Spleen (tissue), 11 donors: ENCODE data around the gene CALY. TPM values are rescaled to one million over a fixed set of nuclear protein-coding genes. Genes with fewer than 3 reads are reported as not detected.
A peak's percentile ranks its signal among the peaks of the same experiment; 100 is the strongest.

ENCODE experiments used
- DNase-seq: peaks from one replicate; pipeline ENCODE4 v3.0.0-alpha.2; 2020
- H3K27ac ChIP-seq, 8 donors: fragments of 200-600 bp; sonication (generic) in 7 of 8; 1 replicate in 4 of 8; 2 replicates in 4 of 8; pipeline versions ENCODE4 v1.5.0 to v1.8.0; 2016 to 2021; ENCODE audit warnings: inconsistent platforms in 4 of 8, mild to moderate bottlenecking in 4 of 8, moderate library complexity in 1 of 8
- H3K27me3 ChIP-seq, 7 donors: fragments of 200-600 bp; sonication (generic) in 6 of 7; replicated peaks in 1 of 7; 1 replicate in 4 of 7; 2 replicates in 3 of 7; pipeline versions ENCODE4 v1.5.0 to v1.8.0; 2016 to 2021; ENCODE audit warnings: inconsistent platforms in 3 of 7, mild to moderate bottlenecking in 1 of 7
- H3K36me3 ChIP-seq, 6 donors: fragments of 200-600 bp; sonication (generic) in 5 of 6; 1 replicate in 4 of 6; 2 replicates in 2 of 6; pipeline versions ENCODE4 v1.5.0 to v1.8.0; 2016 to 2021; ENCODE audit warnings: inconsistent platforms in 2 of 6
- H3K4me1 ChIP-seq, 6 donors: fragments of 200-600 bp; sonication (generic) in 5 of 6; 1 replicate in 3 of 6; 2 replicates in 3 of 6; pipeline versions ENCODE4 v1.5.0 to v1.8.0; 2016 to 2021; ENCODE audit warnings: inconsistent platforms in 3 of 6
- H3K4me3 ChIP-seq, 8 donors: fragments of 200-600 bp; sonication (generic) in 7 of 8; 1 replicate in 4 of 8; 2 replicates in 4 of 8; pipeline versions ENCODE4 v1.5.0 to v1.8.0; 2016 to 2021; ENCODE audit warnings: inconsistent platforms in 4 of 8, mild to moderate bottlenecking in 4 of 8, moderate library complexity in 2 of 8
- H3K9me3 ChIP-seq, 8 donors: fragments of 200-600 bp; sonication (generic) in 7 of 8; 1 replicate in 4 of 8; 2 replicates in 4 of 8; pipeline versions ENCODE4 v1.5.0 to v1.8.0; 2016 to 2021; ENCODE audit warnings: inconsistent platforms in 4 of 8
- POLR2A ChIP-seq, 3 donors: fragments of 450-650 bp; IDR thresholded peaks; one replicate each; pipeline ENCODE4 v1.5.1; 2017; ENCODE audit warnings: antibody characterized with exemption in 3 of 3, mild to moderate bottlenecking in 1 of 3
- POLR2AphosphoS5 ChIP-seq, 3 donors: sonication (generic); formaldehyde crosslinking; IDR thresholded peaks; one replicate each; pipeline ENCODE4 v1.5.1; 2017; ENCODE audit warnings: antibody characterized with exemption in 3 of 3
- WGBS, 5 donors: extraction: QIAGEN DNeasy Blood & Tissue Kit in 3 of 5; methylation state at CpG; one replicate each; pipeline versions ENCODE4 v1.1.5 to v1.1.7; 2013 to 2018; 5-methylcytosine and 5-hydroxymethylcytosine counted together
- intact Hi-C: fragments of 100-400 bp; cut with DNase I; formaldehyde crosslinking; loops from one replicate; pipeline ENCODE4 v1.15.0; 2023; ENCODE audit warnings: low total_unique reads
- polyA plus RNA-seq, 3 donors: library from polyadenylated mRNA; stranded (reverse); fragments of 200-250 nt; gene quantifications; one replicate each; pipeline ENCODE4 v1.2.1, GENCODE V29; 2013
- total RNA-seq, 7 donors: library from RNA; depleted of rRNA in 3 of 7; stranded (reverse); fragments of >200 nt in 3 of 7; fragmentation: NEBNext Ultra II Directional in 4 of 7; extraction: Animal tissue kit (Norgen Biotek cat#: 25700) in 4 of 7; gene quantifications; one replicate each; pipeline versions ENCODE4 v1.1.0 to v1.2.1, GENCODE V29; 2016 to 2021
- TF ChIP-seq, protein P1 (sequence below), 11 experiments: fragments of 200-600 bp in 7 of 11; fragments of 450-650 bp in 4 of 11; sonication (generic) in 4 of 11; IDR thresholded peaks in 8 of 11; conservative IDR thresholded peaks in 3 of 11; 1 replicate in 7 of 11; 2 replicates in 4 of 11; pipeline versions ENCODE4 v1.4.0 to v1.8.0; 2016 to 2021; ENCODE audit warnings: antibody characterized with exemption in 11 of 11, inconsistent platforms in 4 of 11, mild to moderate bottlenecking in 1 of 11
- donor health status: healthy with polysubstance abuse.
- donor health status: DM: no; HTN: no; CAD: no; lungs with moderate emphysema.
- donor health status: DM: no; HTN: no; CAD: no.
- donor health status: Bipolar disorder and iron deficiency.
- donor health status: healthy.
- donor health status: DM: no; HTN: no; CAD: no.
- donor health status: DM: yes; HTN: yes; CAD: no.

The CALY gene
- total and polyA plus RNA-seq, 10 donors, result 0.04 to 3.4 (median 0.34) TPM; not detected in 1

- Histone ChIP-seq H3K27ac (no peak overlapping the region), H3K36me3 (no peaks in the 10 kb centered on the region), H3K4me3 (peak overlapping the region in 7 of 8 donors; percentile 2 to 63 (median 17)), H3K9me3 (peaks cover 0 to 8% (median 5%) of the 10 kb centered on the region in 8 donors), H3K4me1 (peaks cover 0 to 15% (median 11%) of the 10 kb centered on the region in 6 donors), H3K27me3 (peaks cover 0 to 32% (median 14%) of the 10 kb centered on the region in 7 donors)
- intact Hi-C loops, result no loop called here
- WGBS, 5 donors, result 8 to 39% (median 9%) methylated on average over 11 to 51 of the region's 51 CpGs
- DNase-seq, result peak; percentile 93
- peak in 2 of 3 donors; percentile 12 to 67 for TF ChIP-seq POLR2AphosphoS5 (IDR thresholded peaks at IDR 0.05)
- no peak for TF ChIP-seq POLR2A (IDR thresholded peaks at IDR 0.05)
- TF ChIP-seq, protein P1, sequence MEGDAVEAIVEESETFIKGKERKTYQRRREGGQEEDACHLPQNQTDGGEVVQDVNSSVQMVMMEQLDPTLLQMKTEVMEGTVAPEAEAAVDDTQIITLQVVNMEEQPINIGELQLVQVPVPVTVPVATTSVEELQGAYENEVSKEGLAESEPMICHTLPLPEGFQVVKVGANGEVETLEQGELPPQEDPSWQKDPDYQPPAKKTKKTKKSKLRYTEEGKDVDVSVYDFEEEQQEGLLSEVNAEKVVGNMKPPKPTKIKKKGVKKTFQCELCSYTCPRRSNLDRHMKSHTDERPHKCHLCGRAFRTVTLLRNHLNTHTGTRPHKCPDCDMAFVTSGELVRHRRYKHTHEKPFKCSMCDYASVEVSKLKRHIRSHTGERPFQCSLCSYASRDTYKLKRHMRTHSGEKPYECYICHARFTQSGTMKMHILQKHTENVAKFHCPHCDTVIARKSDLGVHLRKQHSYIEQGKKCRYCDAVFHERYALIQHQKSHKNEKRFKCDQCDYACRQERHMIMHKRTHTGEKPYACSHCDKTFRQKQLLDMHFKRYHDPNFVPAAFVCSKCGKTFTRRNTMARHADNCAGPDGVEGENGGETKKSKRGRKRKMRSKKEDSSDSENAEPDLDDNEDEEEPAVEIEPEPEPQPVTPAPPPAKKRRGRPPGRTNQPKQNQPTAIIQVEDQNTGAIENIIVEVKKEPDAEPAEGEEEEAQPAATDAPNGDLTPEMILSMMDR (IDR thresholded peaks at IDR 0.05 in 8 of 11, conservative IDR thresholded peaks at IDR 0.05 in 3 of 11), result peak; percentile 53 to 91 (median 73)
Observed at GRCh38 chr10:133318494-133319127, 18.1 kb downstream of the CALY start.

DNA sequence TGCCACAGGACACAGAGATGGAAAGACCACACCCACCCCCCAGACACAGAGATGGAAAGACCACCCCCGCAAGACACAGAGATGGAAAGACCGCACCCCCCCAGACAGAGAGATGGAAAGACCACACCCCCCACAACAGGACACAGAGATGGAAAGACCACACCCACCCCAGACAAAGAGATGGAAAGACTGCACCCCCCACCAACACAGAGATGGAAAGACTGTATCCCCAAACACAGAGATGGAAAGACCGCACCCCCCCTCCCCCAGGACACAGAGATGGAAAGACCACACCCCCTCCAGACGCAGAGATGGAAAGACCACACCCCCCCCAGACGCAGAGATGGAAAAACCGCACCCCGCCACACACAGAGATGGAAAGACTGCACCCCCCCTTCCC lies 20.0 kb downstream of the CALY start:
- Histone ChIP-seq H3K27me3 (peaks cover 0 to 28% (median 14%) of the 10 kb centered on the region in 7 donors), H3K9me3 (peaks cover 0 to 8% (median 5%) of the 10 kb centered on the region in 8 donors), H3K27ac (no peak overlapping the region), H3K36me3 (peaks cover 0 to 17% (median 15%) of the 10 kb centered on the region in 6 donors), H3K4me3 (no peak overlapping the region), H3K4me1 (peaks cover 0 to 15% (median 11%) of the 10 kb centered on the region in 6 donors)
- TF ChIP-seq POLR2A (IDR thresholded peaks at IDR 0.05) (no peak), POLR2AphosphoS5 (IDR thresholded peaks at IDR 0.05) (no peak)
- TF ChIP-seq, protein P1 (IDR thresholded peaks at IDR 0.05 in 8 of 11, conservative IDR thresholded peaks at IDR 0.05 in 3 of 11), result no peak
- intact Hi-C loops, result no loop called here
- DNase-seq, result no peak
- WGBS, 5 donors, result 77 to 92% (median 89%) methylated on average over 5 to 7 of the region's 7 CpGs

- no peak for DNase-seq
- H3K4me3 ChIP-seq, result no peak overlapping the region
- H3K27ac ChIP-seq, result no peak overlapping the region
- TF ChIP-seq POLR2A (IDR thresholded peaks at IDR 0.05), result no peak
- TF ChIP-seq, protein P1 (IDR thresholded peaks at IDR 0.05 in 8 of 11, conservative IDR thresholded peaks at IDR 0.05 in 3 of 11), result no peak
- TF ChIP-seq POLR2AphosphoS5 (IDR thresholded peaks at IDR 0.05), result no peak
- peaks cover 0 to 6% (median 4%) of the 10 kb centered on the region in 8 donors for H3K9me3 ChIP-seq
- H3K4me1 ChIP-seq, result peaks cover 0 to 15% (median 11%) of the 10 kb centered on the region in 6 donors
- WGBS, 5 donors, result 72 to 90% (median 85%) methylated on average over 7 to 9 of the region's 9 CpGs
- intact Hi-C loops, result no loop called here
- H3K36me3 ChIP-seq, result peaks cover 0 to 22% (median 19%) of the 10 kb centered on the region in 6 donors
- peaks cover 0 to 28% (median 14%) of the 10 kb centered on the region in 7 donors for H3K27me3 ChIP-seq
Observed at GRCh38 chr10:133316266-133316665, 20.4 kb downstream of the CALY start.

- intact Hi-C loops, result no loop called here
- Histone ChIP-seq H3K27ac (no peak overlapping the region), H3K4me1 (peaks cover 0 to 15% (median 11%) of the 10 kb centered on the region in 6 donors), H3K27me3 (peaks cover 0 to 26% (median 14%) of the 10 kb centered on the region in 7 donors), H3K4me3 (no peak overlapping the region), H3K36me3 (peaks cover 0 to 26% (median 22%) of the 10 kb centered on the region in 6 donors), H3K9me3 (peaks cover 0 to 2% (median 1%) of the 10 kb centered on the region in 8 donors)
- no peak for DNase-seq
- TF ChIP-seq POLR2A (IDR thresholded peaks at IDR 0.05), result no peak
- TF ChIP-seq, protein P1 (IDR thresholded peaks at IDR 0.05 in 8 of 11, conservative IDR thresholded peaks at IDR 0.05 in 3 of 11), result no peak
- no peak for TF ChIP-seq POLR2AphosphoS5 (IDR thresholded peaks at IDR 0.05)
- WGBS, 5 donors, result 74 to 81% (median 81%) methylated on average over 5 of the region's 5 CpGs
Observed at GRCh38 chr10:133315847-133316246, 20.8 kb downstream of the CALY start.
